Tibial nerve (tissue), 4 donors: ENCODE results near the gene HMGCLL1.

Source experiments
- CTCF ChIP-seq, 5 experiments: fragments of 200-600 bp in 3 of 5; fragments of 450-650 bp in 2 of 5; sonication (generic) in 3 of 5; IDR thresholded peaks; one replicate each; pipeline ENCODE4 v1.5.1; 2016 to 2019; ENCODE audit warnings: antibody characterized with exemption in 5 of 5, mild to moderate bottlenecking in 3 of 5, moderate library complexity in 2 of 5
- EP300 ChIP-seq, 2 donors: sonication (generic); formaldehyde crosslinking; IDR thresholded peaks; one replicate each; pipeline ENCODE4 v1.6.1; 2017; ENCODE audit warnings: antibody characterized with exemption in 2 of 2, mild to moderate bottlenecking in 1 of 2
- POLR2A ChIP-seq, 2 donors: fragments of 450-650 bp; IDR thresholded peaks; one replicate each; pipeline ENCODE4 v1.6.1; 2017; ENCODE audit warnings: antibody characterized with exemption in 2 of 2, mild to moderate bottlenecking in 2 of 2, moderate library complexity in 2 of 2

GRCh38 chr6:55450005-55450404, 129.0 kb downstream of the HMGCLL1 start:
- TF ChIP-seq CTCF (IDR thresholded peaks at IDR 0.05) = no peak
- TF ChIP-seq POLR2A (IDR thresholded peaks at IDR 0.05) = no peak
- TF ChIP-seq EP300 (IDR thresholded peaks at IDR 0.05) = no peak
